MM.1S (cell line): Measurements from ENCODE around the gene MAPK10.

Source experiments
- CTCF ChIP-seq: fragments of 300-600 bp; sonication (generic); IDR thresholded peaks from 2 replicates; pipeline ENCODE4 v1.5.1; 2016; ENCODE audit warnings: antibody characterized with exemption, low read length, mixed read lengths
- EZH2phosphoT487 ChIP-seq: fragments of 300-600 bp; sonication (generic); IDR thresholded peaks from 2 replicates; pipeline ENCODE4 v1.6.1; 2018; ENCODE audit warnings: antibody characterized with exemption, low read length

DNA sequence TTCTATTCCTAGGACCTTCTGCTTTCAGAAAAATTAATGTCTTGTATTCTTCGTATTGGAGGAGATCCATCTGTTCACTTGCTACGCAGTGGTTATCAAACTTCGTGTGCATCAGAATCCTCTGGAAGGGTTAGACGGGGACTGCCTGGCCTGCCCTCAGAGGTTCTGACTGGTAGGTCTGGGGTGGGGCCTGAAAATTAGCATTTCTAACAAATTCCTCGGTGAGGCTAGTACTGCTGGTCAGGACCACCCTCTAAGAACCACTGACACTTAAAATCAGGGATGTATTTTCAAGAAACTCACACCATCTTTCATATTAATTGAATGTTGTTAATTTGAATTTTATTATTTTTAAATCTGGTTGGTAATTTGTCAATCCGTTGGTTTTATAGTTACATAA is 63.0 kb downstream of the MAPK10 start:
- TF ChIP-seq CTCF (no peak), EZH2phosphoT487 (no peak)
